ENCODE data around the gene PUM2. TPM values are rescaled to one million over a fixed set of nuclear protein-coding genes. Genes with fewer than 3 reads are reported as not detected.

The PUM2 gene
- total and polyA plus RNA-seq, 2 experiments from 2014 or later = 13.6 to 18.3 TPM

GRCh38 chr2:20366672-20367116 is 16.1 kb upstream of the PUM2 start:
- peak; percentile 66 for DNase-seq

GRCh38 chr2:20365249-20365817 is 14.7 kb upstream of the PUM2 start:
- H3K9me3 ChIP-seq (ENCODE audit: low read depth) = no peaks in the 10 kb centered on the region
- DNase-seq = peak; percentile 91
- peaks cover 8% of the 10 kb centered on the region; the same call in 1 of the 2 replicates for H3K4me1 ChIP-seq (ENCODE audit: insufficient read depth)
- H3F3A ChIP-seq (ENCODE audit: insufficient read depth) = peaks cover 15% of the 10 kb centered on the region
- H3K4me2 ChIP-seq (ENCODE audit: unreplicated experiment) = peak overlapping the region; percentile 5
- in situ Hi-C loops (cut with MboI) = no loop called here
- H3K9ac ChIP-seq = no peak overlapping the region
- H3K36me3 ChIP-seq (ENCODE audit: low read depth) = no peaks in the 10 kb centered on the region
- no peaks in the 10 kb centered on the region for H3K9me2 ChIP-seq (ENCODE audit: insufficient read depth)
- H4K20me1 ChIP-seq (ENCODE audit: insufficient read depth) = no peaks in the 10 kb centered on the region
- H3K79me2 ChIP-seq (ENCODE audit: insufficient read depth) = no peaks in the 10 kb centered on the region
- WGBS, 2 experiments (ENCODE audit: low coverage in 1 of 2, low lambda C conversion rate in 2 of 2, missing lambda C conversion rate in 2 of 2) = 57 to 58% methylated on average over 7 of the region's 7 CpGs
- H2AFZ ChIP-seq = no peak overlapping the region
- no peak overlapping the region for H3K27ac ChIP-seq
- TF ChIP-seq EZH2phosphoT487 (IDR thresholded peaks at IDR 0.05; ENCODE audit: insufficient read depth, low read depth) = no peak
- no peak for TF ChIP-seq EZH2 (IDR thresholded peaks at IDR 0.05; ENCODE audit: insufficient read depth, poor library complexity, severe bottlenecking)
- H3K4me3 ChIP-seq = no peak overlapping the region
- H3K27me3 ChIP-seq (replicated peaks; ENCODE audit: insufficient read depth) = no peaks in the 10 kb centered on the region

More at GRCh38 chr2:20366672-20367116, 16.1 kb upstream of the PUM2 start:
- H3F3A ChIP-seq (ENCODE audit: insufficient read depth) = peaks cover 15% of the 10 kb centered on the region
- in situ Hi-C loops (cut with MboI) = no loop called here
- no peaks in the 10 kb centered on the region for H3K9me3 ChIP-seq (ENCODE audit: low read depth)
- no peaks in the 10 kb centered on the region for H4K20me1 ChIP-seq (ENCODE audit: insufficient read depth)
- no peak overlapping the region for H2AFZ ChIP-seq
- H3K4me1 ChIP-seq (ENCODE audit: insufficient read depth) = peaks cover 8% of the 10 kb centered on the region; the same call in 1 of the 2 replicates
- H3K4me3 ChIP-seq = no peak overlapping the region
- H3K27ac ChIP-seq = no peak overlapping the region
- no peaks in the 10 kb centered on the region for H3K36me3 ChIP-seq (ENCODE audit: low read depth)
- H3K79me2 ChIP-seq (ENCODE audit: insufficient read depth) = no peaks in the 10 kb centered on the region
- no peaks in the 10 kb centered on the region for H3K9me2 ChIP-seq (ENCODE audit: insufficient read depth)
- H3K27me3 ChIP-seq (replicated peaks; ENCODE audit: insufficient read depth) = no peaks in the 10 kb centered on the region; the same call in 1 of the 2 replicates
- no peak overlapping the region for H3K4me2 ChIP-seq (ENCODE audit: unreplicated experiment)
- no peak overlapping the region for H3K9ac ChIP-seq
- 60 to 63% methylated on average over 2 of the region's 2 CpGs for WGBS, 2 experiments (ENCODE audit: low coverage in 1 of 2, low lambda C conversion rate in 2 of 2, missing lambda C conversion rate in 2 of 2)
- TF ChIP-seq EZH2 (IDR thresholded peaks at IDR 0.05; ENCODE audit: insufficient read depth, poor library complexity, severe bottlenecking) = no peak
- no peak for TF ChIP-seq EZH2phosphoT487 (IDR thresholded peaks at IDR 0.05; ENCODE audit: insufficient read depth, low read depth)

GRCh38 chr2:20363578-20363977 is 12.9 kb upstream of the PUM2 start:
- Histone ChIP-seq H3K79me2 (ENCODE audit: insufficient read depth) (no peaks in the 10 kb centered on the region), H3K9me3 (ENCODE audit: low read depth) (no peaks in the 10 kb centered on the region), H3K9ac (no peak overlapping the region), H2AFZ (no peak overlapping the region), H3K27ac (no peak overlapping the region), H3K36me3 (ENCODE audit: low read depth) (no peaks in the 10 kb centered on the region), H3K9me2 (ENCODE audit: insufficient read depth) (no peaks in the 10 kb centered on the region), H4K20me1 (ENCODE audit: insufficient read depth) (no peaks in the 10 kb centered on the region), H3K4me2 (ENCODE audit: unreplicated experiment) (no peak overlapping the region), H3F3A (ENCODE audit: insufficient read depth) (peaks cover 15% of the 10 kb centered on the region), H3K27me3 (replicated peaks; ENCODE audit: insufficient read depth) (no peaks in the 10 kb centered on the region), H3K4me1 (ENCODE audit: insufficient read depth) (peaks cover 8% of the 10 kb centered on the region; the same call in 1 of the 2 replicates), H3K4me3 (no peak overlapping the region)
- WGBS, 2 experiments (ENCODE audit: low coverage in 1 of 2, low lambda C conversion rate in 2 of 2, missing lambda C conversion rate in 2 of 2) = 94 to 98% methylated on average over 5 of the region's 5 CpGs
- TF ChIP-seq EZH2 (IDR thresholded peaks at IDR 0.05; ENCODE audit: insufficient read depth, poor library complexity, severe bottlenecking) = no peak
- no peak for TF ChIP-seq EZH2phosphoT487 (IDR thresholded peaks at IDR 0.05; ENCODE audit: insufficient read depth, low read depth)
- DNase-seq = no peak
- in situ Hi-C loops (cut with MboI) = no loop called here

- H3K4me1 ChIP-seq (ENCODE audit: insufficient read depth) = peaks cover 8% of the 10 kb centered on the region; the same call in 1 of the 2 replicates
- H3K9me2 ChIP-seq (ENCODE audit: insufficient read depth) = no peaks in the 10 kb centered on the region
- no peaks in the 10 kb centered on the region for H3K27me3 ChIP-seq (replicated peaks; ENCODE audit: insufficient read depth)
- TF ChIP-seq EZH2 (IDR thresholded peaks at IDR 0.05; ENCODE audit: insufficient read depth, poor library complexity, severe bottlenecking) = no peak
- TF ChIP-seq EZH2phosphoT487 (IDR thresholded peaks at IDR 0.05; ENCODE audit: insufficient read depth, low read depth) = no peak
- H3K79me2 ChIP-seq (ENCODE audit: insufficient read depth) = no peaks in the 10 kb centered on the region
- no peaks in the 10 kb centered on the region for H3K9me3 ChIP-seq (ENCODE audit: low read depth)
- H3K36me3 ChIP-seq (ENCODE audit: low read depth) = no peaks in the 10 kb centered on the region
- no peak overlapping the region for H3K4me3 ChIP-seq
- DNase-seq = no peak
- 80 to 81% methylated on average over 5 of the region's 5 CpGs for WGBS, 2 experiments (ENCODE audit: low coverage in 1 of 2, low lambda C conversion rate in 2 of 2, missing lambda C conversion rate in 2 of 2)
- H3K27ac ChIP-seq = no peak overlapping the region
- no peak overlapping the region for H3K4me2 ChIP-seq (ENCODE audit: unreplicated experiment)
- in situ Hi-C loops (cut with MboI) = no loop called here
- no peak overlapping the region for H2AFZ ChIP-seq
- H3F3A ChIP-seq (ENCODE audit: insufficient read depth) = peaks cover 15% of the 10 kb centered on the region
- H4K20me1 ChIP-seq (ENCODE audit: insufficient read depth) = no peaks in the 10 kb centered on the region
- H3K9ac ChIP-seq = no peak overlapping the region
Observed at GRCh38 chr2:20362701-20363435, 12.2 kb upstream of the PUM2 start.

Data from GM23248 (cell line).